GM19324 (cell line): ENCODE measurements around the gene CCDC81.
"Not testable (repeated sequence)": the region's sequence is repeated elsewhere in the genome, so short reads cannot be mapped to it uniquely, and the experiment has no call there.

Source experiments
- ATAC-seq: cut with Tn5 transposase; IDR thresholded peaks from one replicate; pipeline ENCODE4 v1.9.1; 2021; ENCODE audit warnings: mild to moderate bottlenecking, moderate library complexity; ENCODE audit not compliant: unreplicated experiment, low FRiP score

CCDC81 gene

GRCh38 chr11:86374586-86374985, at the start of gene CCDC81:
CCDC81 (plus strand) TSS chr11:86374887; CDS start chr11:86375164, 277 bp downstream.
- no peak for ATAC-seq

GRCh38 chr11:86335131-86335767, 39.4 kb upstream of the CCDC81 start:
- ATAC-seq: no peak

GRCh38 chr11:86337227-86337626, 37.5 kb upstream of the CCDC81 start:
- no peak for ATAC-seq

- ATAC-seq: no peak
Observed at GRCh38 chr11:86341382-86341781, 33.3 kb upstream of the CCDC81 start.

GRCh38 chr11:86346513-86346912, 28.2 kb upstream of the CCDC81 start:
- no peak for ATAC-seq

GRCh38 chr11:86355256-86355655, 19.4 kb upstream of the CCDC81 start:
- ATAC-seq: no peak

GRCh38 chr11:86357412-86357811, 17.3 kb upstream of the CCDC81 start:
- not testable (repeated sequence) for ATAC-seq

GRCh38 chr11:86358720-86359119, 16.0 kb upstream of the CCDC81 start:
- no peak for ATAC-seq

- no peak for ATAC-seq
Observed at GRCh38 chr11:86360775-86361395, 13.8 kb upstream of the CCDC81 start.

- ATAC-seq: no peak
Observed at GRCh38 chr11:86363424-86363823, 11.3 kb upstream of the CCDC81 start.

- no peak for ATAC-seq
Observed at GRCh38 chr11:86365546-86365945, 9.1 kb upstream of the CCDC81 start.

- no peak for ATAC-seq
Observed at GRCh38 chr11:86369668-86370067, 5.0 kb upstream of the CCDC81 start.

- no peak for ATAC-seq
Observed at GRCh38 chr11:86370171-86370570, 4.5 kb upstream of the CCDC81 start.

- no peak for ATAC-seq
Observed at GRCh38 chr11:86370922-86371594, 3.6 kb upstream of the CCDC81 start.

GRCh38 chr11:86372041-86372440, 2.6 kb upstream of the CCDC81 start:
- no peak for ATAC-seq

- no peak for ATAC-seq
Observed at GRCh38 chr11:86372586-86372985, 2.1 kb upstream of the CCDC81 start.

GRCh38 chr11:86374069-86374468, 618 bp upstream of the CCDC81 start:
- ATAC-seq: no peak

GRCh38 chr11:86377972-86378371, 3.3 kb downstream of the CCDC81 start:
- no peak for ATAC-seq

GRCh38 chr11:86380295-86381059, 5.8 kb downstream of the CCDC81 start:
- ATAC-seq: no peak

GRCh38 chr11:86383041-86383955, 8.6 kb downstream of the CCDC81 start:
- no peak for ATAC-seq
